Ovary (tissue), 9 donors: ENCODE measurements around the gene HIVEP1. TPM values are rescaled to one million over a fixed set of nuclear protein-coding genes. Genes with fewer than 3 reads are reported as not detected.

Experiments
- DNase-seq, 5 donors: peaks; one replicate each; pipeline ENCODE4 v3.0.0-alpha.2; 2019 to 2020
- H3K27ac ChIP-seq, 2 donors: fragments of 200-600 bp; one replicate each; pipeline versions ENCODE4 v1.5.1 to v1.8.0; 2019 to 2022
- H3K27me3 ChIP-seq: fragments of 200-600 bp; one replicate; pipeline ENCODE4 v1.8.0; 2022
- H3K36me3 ChIP-seq: fragments of 200-600 bp; sonication (generic); one replicate; pipeline ENCODE4 v1.5.1; 2019
- H3K4me1 ChIP-seq: one replicate; pipeline ENCODE4 v1.8.1; 2013; ENCODE audit warnings: mild to moderate bottlenecking, moderate library complexity; ENCODE audit not compliant: insufficient read depth
- H3K4me3 ChIP-seq: fragments of 200-600 bp; sonication (generic); one replicate; pipeline ENCODE4 v1.5.1; 2017
- H3K9me3 ChIP-seq, 2 donors: fragments of 200-600 bp in 1 of 2; sonication (generic) in 1 of 2; one replicate each; pipeline versions ENCODE4 v1.5.1 to v1.8.1; 2013 to 2019; ENCODE audit warnings: mild to moderate bottlenecking in 1 of 2, moderate library complexity in 1 of 2
- EP300 ChIP-seq: sonication (generic); formaldehyde crosslinking; IDR thresholded peaks from one replicate; pipeline ENCODE4 v1.6.1; 2017; ENCODE audit warnings: antibody characterized with exemption
- POLR2A ChIP-seq: fragments of 450-650 bp; IDR thresholded peaks from one replicate; pipeline ENCODE4 v1.6.1; 2017; ENCODE audit warnings: antibody characterized with exemption, mild to moderate bottlenecking, moderate library complexity
- WGBS, 3 donors: extraction: QIAGEN DNeasy Blood & Tissue Kit in 1 of 3; methylation state at CpG; one replicate each; pipeline versions ENCODE4 v1.1.5 to v1.1.7; 2013 to 2017; 5-methylcytosine and 5-hydroxymethylcytosine counted together
- intact Hi-C, 4 donors: fragments of 100-400 bp; cut with DNase I; formaldehyde crosslinking; loops; one replicate each; pipeline versions ENCODE4 v1.11.0 to v1.15.1; 2022 to 2023
- polyA plus RNA-seq, 2 donors: library from polyadenylated mRNA; stranded (reverse); fragments of 200-250 nt in 1 of 2; fragments of 350-450 nt in 1 of 2; fragmentation: Illumina TruSeq in 1 of 2; extraction: RNeasy Lipid Tissue Mini Kit (QIAGEN cat#74804) in 1 of 2; gene quantifications; one replicate each; pipeline ENCODE4 v1.2.3, GENCODE V29; 2013 to 2014
- total RNA-seq, 7 donors: library from RNA; depleted of rRNA in 2 of 7; stranded (reverse); fragments of >200 nt in 2 of 7; fragmentation: NEBNext Ultra II Directional in 3 of 7; extraction: Animal tissue kit (Norgen Biotek cat#: 25700) in 3 of 7; gene quantifications; one replicate each; pipeline versions ENCODE4 v1.1.0 to v1.2.4, GENCODE V29; 2016 to 2023
- TF ChIP-seq, protein P1 (sequence below), 3 donors: fragments of 450-650 bp in 2 of 3; fragments of 200-600 bp in 1 of 3; IDR thresholded peaks; one replicate each; pipeline versions ENCODE4 v1.5.1 to v1.8.0; 2016 to 2022; ENCODE audit warnings: antibody characterized with exemption in 3 of 3, mild to moderate bottlenecking in 1 of 3
- donor health status: DM: no; HTN: no; CAD: no; lungs with moderate emphysema.
- donor health status: DM: no; HTN: no; CAD: no.
- donor health status: Bipolar disorder and iron deficiency.
- donor health status: DM: yes; HTN: yes; CAD: no.
- donor health status: DM: no; HTN: no; CAD: no.
- donor health status: DM: yes; HTN: yes; CAD: no.

HIVEP1 gene
- total and polyA plus RNA-seq, 9 donors: 11.9 to 45.0 (median 27.0) TPM

DNA sequence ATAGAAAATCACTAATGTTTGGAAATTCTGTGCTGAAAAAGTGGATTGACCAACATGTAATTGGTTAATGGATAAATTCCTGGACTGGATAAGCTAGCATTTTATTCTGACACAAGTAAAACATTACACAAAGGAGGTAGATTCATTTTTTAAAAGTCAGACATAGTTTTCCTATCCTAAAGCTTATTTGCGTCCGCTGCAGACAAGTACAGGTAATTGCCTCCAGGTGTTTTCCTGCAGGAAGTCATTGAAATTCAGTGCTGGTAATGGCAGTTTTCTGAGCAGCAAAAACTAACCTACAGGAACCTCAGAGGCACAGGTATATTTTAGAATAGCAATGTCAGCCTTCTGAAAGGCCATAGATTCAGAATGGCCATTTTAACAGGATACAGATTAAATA, 20.0 kb upstream of the HIVEP1 start:
- no peak overlapping the region for H3K4me3 ChIP-seq
- WGBS, 3 donors: 95 to 97% (median 96%) methylated on average over 2 of the region's 2 CpGs
- DNase-seq: no peak
- H3K27me3 ChIP-seq: no peaks in the 10 kb centered on the region
- TF ChIP-seq EP300: no peak
- no peak for TF ChIP-seq POLR2A
- TF ChIP-seq, protein P1, sequence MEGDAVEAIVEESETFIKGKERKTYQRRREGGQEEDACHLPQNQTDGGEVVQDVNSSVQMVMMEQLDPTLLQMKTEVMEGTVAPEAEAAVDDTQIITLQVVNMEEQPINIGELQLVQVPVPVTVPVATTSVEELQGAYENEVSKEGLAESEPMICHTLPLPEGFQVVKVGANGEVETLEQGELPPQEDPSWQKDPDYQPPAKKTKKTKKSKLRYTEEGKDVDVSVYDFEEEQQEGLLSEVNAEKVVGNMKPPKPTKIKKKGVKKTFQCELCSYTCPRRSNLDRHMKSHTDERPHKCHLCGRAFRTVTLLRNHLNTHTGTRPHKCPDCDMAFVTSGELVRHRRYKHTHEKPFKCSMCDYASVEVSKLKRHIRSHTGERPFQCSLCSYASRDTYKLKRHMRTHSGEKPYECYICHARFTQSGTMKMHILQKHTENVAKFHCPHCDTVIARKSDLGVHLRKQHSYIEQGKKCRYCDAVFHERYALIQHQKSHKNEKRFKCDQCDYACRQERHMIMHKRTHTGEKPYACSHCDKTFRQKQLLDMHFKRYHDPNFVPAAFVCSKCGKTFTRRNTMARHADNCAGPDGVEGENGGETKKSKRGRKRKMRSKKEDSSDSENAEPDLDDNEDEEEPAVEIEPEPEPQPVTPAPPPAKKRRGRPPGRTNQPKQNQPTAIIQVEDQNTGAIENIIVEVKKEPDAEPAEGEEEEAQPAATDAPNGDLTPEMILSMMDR (IDR thresholded peaks at IDR 0.05): no peak
- H3K4me1 ChIP-seq: no peaks in the 10 kb centered on the region
- intact Hi-C loops: no loop called here
- H3K9me3 ChIP-seq: no peaks in the 10 kb centered on the region
- H3K36me3 ChIP-seq: no peaks in the 10 kb centered on the region
- H3K27ac ChIP-seq: no peak overlapping the region

DNA sequence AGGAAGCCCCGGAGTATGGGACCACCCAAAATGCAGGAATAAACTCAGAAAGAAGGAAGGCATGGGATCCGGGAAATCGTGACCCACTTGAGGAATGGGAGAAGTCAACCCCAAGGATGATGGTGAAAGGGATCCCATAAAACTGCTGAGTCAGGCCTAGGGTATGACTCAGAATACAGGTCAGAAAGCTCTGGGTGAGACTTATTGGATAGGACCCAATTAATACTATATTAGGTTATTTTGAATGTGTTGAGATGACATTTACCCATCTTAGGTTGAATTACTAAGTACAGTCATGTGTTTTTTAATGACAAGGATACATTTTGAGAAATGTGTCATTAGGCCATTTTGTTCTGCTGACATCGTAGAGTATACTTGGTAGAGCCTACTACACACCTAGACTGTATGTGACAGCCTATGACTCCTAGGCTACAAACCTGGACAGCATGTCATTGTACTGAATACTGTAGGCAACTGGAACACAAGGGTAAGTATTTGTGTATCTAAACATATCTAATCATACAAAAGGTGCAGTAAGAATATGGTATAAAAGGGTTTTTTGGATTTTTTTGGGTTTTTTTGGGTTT, 17.1 kb upstream of the HIVEP1 start:
- H3K27me3 ChIP-seq: no peaks in the 10 kb centered on the region
- no peaks in the 10 kb centered on the region for H3K4me1 ChIP-seq
- no peak overlapping the region for H3K4me3 ChIP-seq
- H3K27ac ChIP-seq: no peak overlapping the region
- no peaks in the 10 kb centered on the region for H3K36me3 ChIP-seq
- no peaks in the 10 kb centered on the region for H3K9me3 ChIP-seq
- 95 to 97% (median 96%) methylated on average over 4 of the region's 4 CpGs for WGBS, 3 donors
- DNase-seq: no peak
- intact Hi-C loops: no loop called here
- no peak for TF ChIP-seq EP300
- TF ChIP-seq, protein P1 (IDR thresholded peaks at IDR 0.05): no peak
- no peak for TF ChIP-seq POLR2A

DNA sequence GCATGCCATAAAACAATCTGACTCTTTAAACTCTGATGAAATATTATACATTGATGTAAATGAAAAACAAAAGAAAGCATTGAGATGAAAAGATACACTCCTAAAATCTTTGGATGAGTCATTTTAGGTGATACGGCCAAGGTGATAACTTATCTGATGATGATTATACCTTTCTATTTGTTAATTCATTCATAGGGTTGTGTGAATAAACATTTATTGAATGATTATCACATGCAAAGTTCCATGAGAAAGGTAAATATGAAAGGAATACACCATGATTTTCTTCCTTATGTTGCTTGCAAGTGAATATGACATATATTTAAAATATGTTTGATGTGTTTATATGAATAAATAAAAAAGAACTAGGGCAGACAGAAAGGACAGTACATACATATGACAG, 15.4 kb upstream of the HIVEP1 start:
- no peak for DNase-seq
- no peak for TF ChIP-seq POLR2A
- TF ChIP-seq EP300: no peak
- Histone ChIP-seq H3K36me3 (no peaks in the 10 kb centered on the region), H3K4me1 (no peaks in the 10 kb centered on the region), H3K4me3 (no peak overlapping the region), H3K9me3 (no peaks in the 10 kb centered on the region), H3K27me3 (no peaks in the 10 kb centered on the region), H3K27ac (no peak overlapping the region)
- whole genome bisulfite sequencing, 3 donors: 79 to 98% (median 89%) methylated on average over 1 of the region's 1 CpG
- intact Hi-C loops: no loop called here

DNA sequence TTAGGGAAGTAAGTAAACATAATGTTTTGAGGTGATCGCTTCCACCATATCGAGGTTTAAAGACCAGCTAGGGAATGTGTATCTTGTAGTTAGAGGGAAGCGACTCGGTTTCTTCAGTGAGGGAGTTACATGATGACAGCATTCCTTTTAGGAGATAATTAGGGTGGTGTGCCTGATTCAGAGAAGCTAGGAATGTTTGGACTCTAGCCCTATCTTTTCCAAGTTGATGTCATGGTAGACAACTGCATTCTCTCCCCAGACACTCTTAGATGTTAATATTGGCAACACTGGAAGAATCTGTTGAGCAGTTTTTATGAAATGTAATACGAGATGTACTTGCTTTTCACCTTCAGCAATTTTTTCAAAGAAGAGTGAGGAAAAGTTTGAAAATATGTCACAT, 12.9 kb upstream of the HIVEP1 start:
- DNase-seq: no peak
- no peaks in the 10 kb centered on the region for H3K36me3 ChIP-seq
- intact Hi-C loops: no loop called here
- WGBS, 3 donors: 75 to 85% (median 76%) methylated on average over 5 of the region's 5 CpGs
- H3K27me3 ChIP-seq: no peaks in the 10 kb centered on the region
- no peaks in the 10 kb centered on the region for H3K9me3 ChIP-seq
- H3K4me1 ChIP-seq: no peaks in the 10 kb centered on the region
- no peak overlapping the region for H3K27ac ChIP-seq
- TF ChIP-seq POLR2A: no peak
- no peak for TF ChIP-seq EP300
- H3K4me3 ChIP-seq: no peak overlapping the region

DNA sequence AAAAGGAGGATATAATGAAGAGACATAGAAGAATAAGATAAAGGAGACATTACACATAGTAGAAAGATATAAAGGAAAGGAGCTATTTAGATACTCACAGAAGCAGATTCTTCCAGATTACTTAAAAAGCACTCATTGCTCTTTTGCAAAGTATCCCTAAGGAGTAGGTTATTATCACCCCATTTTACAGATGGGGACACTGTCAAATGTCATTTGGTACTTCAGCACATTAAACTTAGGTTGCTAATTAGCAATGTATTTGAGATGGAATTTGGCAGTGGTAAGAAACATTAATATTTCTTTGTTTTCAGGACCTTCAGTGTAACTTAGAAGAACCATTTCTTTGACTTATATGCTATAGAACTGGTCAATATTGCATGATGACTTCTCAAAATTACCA, 11.9 kb upstream of the HIVEP1 start:
- TF ChIP-seq, protein P1 (IDR thresholded peaks at IDR 0.05): no peak
- TF ChIP-seq EP300: no peak
- no peak for TF ChIP-seq POLR2A
- H3K9me3 ChIP-seq: no peaks in the 10 kb centered on the region
- H3K4me1 ChIP-seq: no peaks in the 10 kb centered on the region
- H3K4me3 ChIP-seq: no peak overlapping the region
- no peaks in the 10 kb centered on the region for H3K36me3 ChIP-seq
- H3K27ac ChIP-seq: no peak overlapping the region
- no peaks in the 10 kb centered on the region for H3K27me3 ChIP-seq
- intact Hi-C loops: no loop called here
- no peak for DNase-seq
